HepG2 (cell line): ENCODE data around the gene FOXD4L1. TPM values are rescaled to one million over a fixed set of nuclear protein-coding genes. Genes with fewer than 3 reads are reported as not detected.
A peak's percentile ranks its signal among the peaks of the same experiment; 100 is the strongest.
"Not testable (repeated sequence)": the region's sequence is repeated elsewhere in the genome, so short reads cannot be mapped to it uniquely, and the experiment has no call there.

Source experiments
- ATAC-seq: fragments of 200-7000 bp; cut with Tn5 transposase; 3 replicates; pipeline ENCODE4 v1.9.1; 2020; ENCODE audit warnings: mild to moderate bottlenecking, moderate library complexity
- BruUV-seq: library from RNA; stranded (reverse); fragments of 400-500 nt; replicated peaks from 2 replicates; lab custom pipeline; 2021; lab: Mats Ljungman, UMichigan
- CTCF ChIA-PET: fragments of 300-600 bp; formaldehyde crosslinking; extraction: SDS; loops from one replicate; lab custom pipeline; 2021; ENCODE audit warnings: low total read pairs, inconsistent platforms, low intra/inter-chr PET ratio; lab: Yijun Ruan, JAX
- POLR2A ChIA-PET: fragments of 350-600 bp; sonication (Branson Sonifier 250); formaldehyde crosslinking; loops from one replicate; lab custom pipeline; 2020; ENCODE audit warnings: antibody characterized with exemption, inconsistent platforms; lab: Yijun Ruan, JAX
- DNase-seq: peaks from one replicate; pipeline ENCODE4 v3.0.0-alpha.2; 2015; ENCODE audit warnings: low spot score
- FAIRE-seq: peaks from 3 replicates; lab custom pipeline; 2011; peaks lifted over from hg19 to GRCh38; lab: Jason Lieb, UNC
- H2AFZ ChIP-seq: one replicate; pipeline ENCODE4 v1.6.1; 2011; ENCODE audit warnings: low read length, inconsistent platforms
- H3K27ac ChIP-seq: fragments of 300-600 bp; 3 replicates; pipeline ENCODE4 v1.8.0; 2011; ENCODE audit warnings: mixed run types, mild to moderate bottlenecking, mixed read lengths, low read length, inconsistent platforms; ENCODE audit not compliant: insufficient read depth; ENCODE audit errors: extremely low read length
- H3K27me3 ChIP-seq, 2 experiments: fragments of 200-600 bp in 1 of 2; 2 replicates in 1 of 2; 3 replicates in 1 of 2; pipeline versions ENCODE4 v1.6.0 to v1.8.0; 2011; ENCODE audit warnings: low read length in 2 of 2, mild to moderate bottlenecking in 2 of 2, moderate library complexity in 2 of 2, inconsistent platforms in 1 of 2; ENCODE audit not compliant: insufficient read depth in 2 of 2, control insufficient read depth in 1 of 2
- H3K36me3 ChIP-seq, 2 experiments: fragments of 200-600 bp in 1 of 2; replicated peaks in 1 of 2; 2 replicates in 1 of 2; 3 replicates in 1 of 2; pipeline versions ENCODE4 v1.5.1 to v1.8.0; 2011; ENCODE audit warnings: low read length in 2 of 2, inconsistent platforms in 1 of 2; ENCODE audit not compliant: insufficient read depth in 2 of 2, control insufficient read depth in 1 of 2
- H3K4me1 ChIP-seq: 2 replicates; pipeline ENCODE4 v1.5.1; 2012; ENCODE audit warnings: low read length, inconsistent platforms; ENCODE audit not compliant: insufficient read depth
- H3K4me2 ChIP-seq: 2 replicates; pipeline ENCODE4 v1.6.0; 2011; ENCODE audit warnings: low read depth, low read length, inconsistent platforms
- H3K4me3 ChIP-seq, 3 experiments: fragments of 200-600 bp in 1 of 3; sonication (generic), shearing (Covaris generic) in 1 of 3; replicated peaks in 1 of 3; 2 replicates each; pipeline ENCODE4 v1.5.1; 2011 to 2016; ENCODE audit warnings: low read length in 3 of 3, inconsistent platforms in 2 of 3, low read depth in 2 of 3, mild to moderate bottlenecking in 2 of 3, control low read depth in 1 of 3, mixed read lengths in 1 of 3; ENCODE audit not compliant: insufficient read depth in 1 of 3
- H3K79me2 ChIP-seq: one replicate; pipeline ENCODE4 v1.6.1; 2011; ENCODE audit warnings: low read length, inconsistent platforms; ENCODE audit not compliant: insufficient read depth
- H3K9ac ChIP-seq: 2 replicates; pipeline ENCODE4 v1.6.0; 2011; ENCODE audit warnings: mild to moderate bottlenecking, low read depth, low read length, inconsistent platforms; ENCODE audit not compliant: insufficient read depth
- H3K9me3 ChIP-seq: 2 replicates; pipeline ENCODE4 v1.5.1; 2012; ENCODE audit warnings: mild to moderate bottlenecking, low read length
- H4K20me1 ChIP-seq: 2 replicates; pipeline ENCODE4 v1.6.0; 2011; ENCODE audit warnings: inconsistent platforms, mild to moderate bottlenecking, low read length, moderate library complexity; ENCODE audit not compliant: insufficient read depth
- ATF7-NPFF ChIP-seq: sonication (generic); formaldehyde crosslinking; IDR thresholded peaks from 2 replicates; pipeline ENCODE4 v1.8.1; 2023; ENCODE audit warnings: mild to moderate bottlenecking, low read depth, missing genetic modification reagents, moderate library complexity
- CBX2 ChIP-seq, 2 experiments: fragments of 200-600 bp in 1 of 2; sonication (generic); formaldehyde crosslinking in 1 of 2; IDR thresholded peaks; 2 replicates each; pipeline versions ENCODE4 v1.7.0 to v1.8.1; 2018 to 2022; ENCODE audit warnings: low read depth in 2 of 2, low read length in 1 of 2, mild to moderate bottlenecking in 1 of 2, missing genetic modification reagents in 1 of 2
- HNRNPLL ChIP-seq: fragments of 200-400 bp; formaldehyde crosslinking; IDR thresholded peaks from 2 replicates; pipeline ENCODE4 v1.6.1; 2017; ENCODE audit warnings: mild to moderate bottlenecking, low read depth, low read length; ENCODE audit not compliant: poor library complexity, severe bottlenecking
- UBTF ChIP-seq: sonication (generic); formaldehyde crosslinking; IDR thresholded peaks from 2 replicates; pipeline ENCODE4 v1.4.0; 2020; ENCODE audit warnings: mild to moderate bottlenecking, missing genetic modification reagents
- WGBS: methylation state at CpG from one replicate; pipeline ENCODE4 v1.1.6; 2017; ENCODE audit warnings: low lambda C conversion rate; 5-methylcytosine and 5-hydroxymethylcytosine counted together
- in situ Hi-C: cut with HindIII; loops from 2 replicates; pipeline ENCODE4 v1.10.0; 2017; ENCODE audit warnings: low pct_unique_long_range_greater_than_20kb; ENCODE audit not compliant: extremely low pct_ligation_motif_present
- intact Hi-C: fragments of 100-400 bp; cut with micrococcal nuclease; formaldehyde crosslinking; loops from one replicate; pipeline ENCODE4 v1.10.0; 2022; ENCODE audit not compliant: unreplicated experiment
- polyA plus RNA-seq, 8 experiments: library from polyadenylated mRNA; depleted of rRNA in 3 of 8; stranded (reverse) in 7 of 8; unstranded in 1 of 8; fragments of >200 nt; fragmentation: Illumina TruSeq in 4 of 8; extraction: Trizol in 4 of 8; gene quantifications; 2 replicates each; pipeline versions ENCODE4 v1.2.1 to v1.2.3, GENCODE V29; 2011 to 2016; ENCODE audit warnings: low read depth in 4 of 8, missing spikeins in 1 of 8, mixed read lengths in 1 of 8; ENCODE audit not compliant: insufficient read depth in 1 of 8
- total RNA-seq, 5 experiments: library from RNA; depleted of rRNA; stranded (reverse); fragments of >200 nt; fragmentation: Illumina TruSeq; extraction: Trizol; gene quantifications; 2 replicates each; pipeline ENCODE4 v1.2.3, GENCODE V29; 2016; ENCODE audit warnings: low read depth in 1 of 5

Gene FOXD4L1
- total and polyA plus RNA-seq, 2 of the 13 experiments (the other 11 are each of a cell fraction or from before 2014, with no cell fraction given), result 0.18 to 0.29 TPM

GRCh38 chr2:113540834-113541203 is 42.4 kb downstream of the FOXD4L1 start:
- H3K27ac ChIP-seq, ATAC-seq, H3K27me3 ChIP-seq, DNase-seq, H3K36me3 ChIP-seq, BruUV-seq, CTCF ChIA-PET, in situ Hi-C loops, H3K79me2 ChIP-seq, H3K9me3 ChIP-seq, H3K9ac ChIP-seq, H2AFZ ChIP-seq, intact Hi-C loops, H3K4me3 ChIP-seq, FAIRE-seq, POLR2A ChIA-PET, H3K4me1 ChIP-seq, H4K20me1 ChIP-seq: not testable (repeated sequence)
- H3K4me2 ChIP-seq, result peak overlapping the region; percentile 78; the same call in 1 of the 2 replicates
- 8% methylated on average over 5 of the region's 5 CpGs for WGBS

GRCh38 chr2:113541204-113541975 is 42.9 kb downstream of the FOXD4L1 start:
- intact Hi-C loops, H2AFZ ChIP-seq, H3K9ac ChIP-seq, H3K36me3 ChIP-seq, H3K27me3 ChIP-seq, FAIRE-seq, H3K79me2 ChIP-seq, POLR2A ChIA-PET, BruUV-seq, H3K9me3 ChIP-seq, H3K4me1 ChIP-seq, H3K27ac ChIP-seq, CTCF ChIA-PET, in situ Hi-C loops, DNase-seq, H4K20me1 ChIP-seq: not testable (repeated sequence)
- TF ChIP-seq HNRNPLL (peak; percentile 68), CBX2 (IDR thresholded peaks at IDR 0.05; ENCODE audit: low read depth, low read length) (peak; percentile 43; the same call in 1 of the 2 replicates), CBX2 (CRISPR knock-in tag; IDR thresholded peaks at IDR 0.05; ENCODE audit: low read depth) (peak; percentile 69; the same call in 1 of the 2 replicates), UBTF (CRISPR knock-in tag) (peak; percentile 55; the same call in 1 of the 2 replicates), ATF7-NPFF (CRISPR knock-in tag) (0 out of 2 replicates have a peak, but pooled peaks have one; percentile 15)
- H3K4me3 ChIP-seq, result peak overlapping the region; percentile 47 to 74 (median 55); a peak in 5 of 6 replicates
- H3K4me2 ChIP-seq, result peak overlapping the region; percentile 78
- ATAC-seq, result peak; percentile 84
- under 1% methylated on average over 29 of the region's 71 CpGs for WGBS
